GM12878 (cell line): Measurements from ENCODE around the gene ZNF148. TPM values are rescaled to one million over a fixed set of nuclear protein-coding genes. Genes with fewer than 3 reads are reported as not detected.

Experiments
- ATAC-seq: fragments of 200-7000 bp; cut with Tn5 transposase; 3 replicates; pipeline ENCODE4 v1.9.1; 2020; ENCODE audit warnings: mild to moderate bottlenecking, moderate library complexity
- BruUV-seq: library from RNA; stranded (reverse); fragments of 400-500 nt; replicated peaks from 2 replicates; lab custom pipeline; 2021; lab: Mats Ljungman, UMichigan
- CTCF ChIA-PET: fragments of 300-600 bp; sonication (Branson Sonifier 250); formaldehyde crosslinking; extraction: SDS; loops from one replicate; lab custom pipeline; 2021; ENCODE audit warnings: inconsistent platforms; lab: Yijun Ruan, JAX
- POLR2A ChIA-PET: fragments of 350-600 bp; formaldehyde crosslinking; extraction: SDS; loops from one replicate; lab custom pipeline; 2021; ENCODE audit warnings: inconsistent platforms; lab: Charles Lee
- RAD21 ChIA-PET: fragments of 300-600 bp; sonication (Branson Sonifier 250); formaldehyde crosslinking; loops from one replicate; lab custom pipeline; 2023; ENCODE audit warnings: antibody characterized with exemption; ENCODE audit not compliant: unreplicated experiment; lab: Charles Lee
- SMC1A ChIA-PET: fragments of 300-600 bp; sonication (Branson Sonifier 250); formaldehyde crosslinking; loops from one replicate; lab custom pipeline; 2023; ENCODE audit not compliant: unreplicated experiment, uncharacterized antibody; lab: Charles Lee
- DNase-seq: peaks from one replicate; pipeline ENCODE4 v3.0.0-alpha.2; 2011; ENCODE audit warnings: low read depth, low spot score
- FAIRE-seq: peaks from 3 replicates; lab custom pipeline; 2011; peaks lifted over from hg19 to GRCh38; lab: Jason Lieb, UNC
- H2AFZ ChIP-seq: 2 replicates; pipeline ENCODE4 v1.6.0; 2011; ENCODE audit warnings: low read depth, low read length, control low read depth; ENCODE audit not compliant: control insufficient read depth
- H3K27ac ChIP-seq: 2 replicates; pipeline ENCODE4 v1.5.1; 2011; ENCODE audit warnings: control low read depth; ENCODE audit not compliant: control insufficient read depth, insufficient read depth
- H3K27me3 ChIP-seq, 2 experiments: replicated peaks in 1 of 2; 2 replicates each; pipeline versions ENCODE4 v1.6.0 to v1.6.1; 2011; ENCODE audit warnings: low read length in 1 of 2; ENCODE audit not compliant: control insufficient read depth in 2 of 2, insufficient read depth in 2 of 2
- H3K36me3 ChIP-seq, 2 experiments: 2 replicates each; pipeline ENCODE4 v1.5.1; 2011; ENCODE audit warnings: low read length in 1 of 2; ENCODE audit not compliant: control insufficient read depth in 2 of 2, insufficient read depth in 2 of 2
- H3K4me1 ChIP-seq: 2 replicates; pipeline ENCODE4 v1.6.1; 2011; ENCODE audit warnings: mild to moderate bottlenecking, low read length, moderate library complexity, mixed read lengths; ENCODE audit not compliant: control insufficient read depth, insufficient read depth
- H3K4me2 ChIP-seq: 2 replicates; pipeline ENCODE4 v1.6.0; 2011; ENCODE audit warnings: control low read depth; ENCODE audit not compliant: control insufficient read depth, insufficient read depth
- H3K4me3 ChIP-seq: fragments of 200-600 bp; sonication (generic); 2 replicates; pipeline ENCODE4 v1.5.1; 2016
- H3K79me2 ChIP-seq: 2 replicates; pipeline ENCODE4 v1.6.0; 2011; ENCODE audit warnings: low read length; ENCODE audit not compliant: control insufficient read depth, insufficient read depth
- H3K9ac ChIP-seq: 2 replicates; pipeline ENCODE4 v1.8.0; 2011; ENCODE audit warnings: low read length, control low read depth, mixed read lengths; ENCODE audit not compliant: control insufficient read depth, insufficient read depth
- H3K9me3 ChIP-seq: replicated peaks from 3 replicates; pipeline ENCODE4 v1.5.1; 2011; ENCODE audit warnings: mild to moderate bottlenecking, low read length; ENCODE audit not compliant: control insufficient read depth, insufficient read depth
- H4K20me1 ChIP-seq: 2 replicates; pipeline ENCODE4 v1.6.0; 2011; ENCODE audit not compliant: control insufficient read depth, insufficient read depth
- EED ChIP-seq: sonication (generic); IDR thresholded peaks from 2 replicates; pipeline ENCODE4 v1.6.1; 2016; ENCODE audit warnings: antibody characterized with exemption, low read depth
- EZH2 ChIP-seq: IDR thresholded peaks from 2 replicates; pipeline ENCODE4 v1.6.1; 2012; ENCODE audit warnings: low read depth, mild to moderate bottlenecking, control low read depth, inconsistent platforms, low read length, borderline replicate concordance; ENCODE audit not compliant: control insufficient read depth
- FOXM1 ChIP-seq: IDR thresholded peaks from 2 replicates; pipeline ENCODE4 v1.6.1; 2012; ENCODE audit warnings: low read depth, mild to moderate bottlenecking, inconsistent platforms, low read length, moderate library complexity
- IKZF2 ChIP-seq, 2 experiments: fragments of 450-650 bp; IDR thresholded peaks; 2 replicates each; pipeline ENCODE4 v1.6.1; 2017; ENCODE audit warnings: mild to moderate bottlenecking in 2 of 2, moderate library complexity in 2 of 2
- SIN3A ChIP-seq: IDR thresholded peaks from 2 replicates; pipeline ENCODE4 v1.6.1; 2012; ENCODE audit warnings: low read depth, low read length, improper control_type of control experiment
- SIX5 ChIP-seq: IDR thresholded peaks from 2 replicates; pipeline ENCODE4 v1.6.1; 2011; ENCODE audit warnings: mild to moderate bottlenecking, low read depth, low read length, moderate library complexity; ENCODE audit not compliant: severe bottlenecking
- WGBS: methylation state at CpG from one replicate; pipeline ENCODE4 v1.1.6; 2016; ENCODE audit warnings: low lambda C conversion rate; ENCODE audit not compliant: insufficient replicate concordance, insufficient coverage; ENCODE audit errors: missing lambda C conversion rate; 5-methylcytosine and 5-hydroxymethylcytosine counted together
- in situ Hi-C: fragments of 300-500 bp; cut with MboI; formaldehyde crosslinking; loops from 9 replicates; pipeline ENCODE4 v1.14.3; 2018; ENCODE audit warnings: mixed read lengths
- intact Hi-C: fragments of 100-400 bp; cut with micrococcal nuclease; formaldehyde crosslinking; loops from one replicate; pipeline ENCODE4 v1.14.2; 2022; ENCODE audit not compliant: unreplicated experiment
- polyA plus RNA-seq, 11 experiments: library from polyadenylated mRNA; depleted of rRNA in 4 of 11; unstranded in 6 of 11; stranded (reverse) in 5 of 11; fragments of >200 nt; fragmentation: Nextera tagmentation in 4 of 11; fragmentation: Illumina TruSeq in 1 of 11; extraction: Ambion mirVana in 4 of 11; extraction: Trizol in 1 of 11; gene quantifications; 1 replicate in 1 of 11; 2 replicates in 10 of 11; pipeline versions ENCODE4 v1.2.1 to v1.2.3, GENCODE V29; 2011 to 2016; ENCODE audit warnings: inconsistent platforms in 2 of 11, missing spikeins in 2 of 11, low read depth in 1 of 11
- total RNA-seq, 4 experiments: library from RNA; depleted of rRNA in 3 of 4; stranded (reverse); fragments of >200 nt in 3 of 4; fragmentation: Illumina TruSeq in 1 of 4; extraction: Trizol in 1 of 4; gene quantifications; 2 replicates each; pipeline versions ENCODE4 v1.2.1 to v1.2.3, GENCODE V29; 2013 to 2021
- TF ChIP-seq, protein P1 (sequence below): IDR thresholded peaks from 2 replicates; pipeline ENCODE4 v1.6.1; 2012; ENCODE audit warnings: low read depth, low read length, improper control_type of control experiment

Gene ZNF148
- total and polyA plus RNA-seq, 10 of the 15 experiments (the other 5 are each of a cell fraction or from before 2014, with no cell fraction given): 8.6 to 40.4 (median 26.7) TPM

DNA sequence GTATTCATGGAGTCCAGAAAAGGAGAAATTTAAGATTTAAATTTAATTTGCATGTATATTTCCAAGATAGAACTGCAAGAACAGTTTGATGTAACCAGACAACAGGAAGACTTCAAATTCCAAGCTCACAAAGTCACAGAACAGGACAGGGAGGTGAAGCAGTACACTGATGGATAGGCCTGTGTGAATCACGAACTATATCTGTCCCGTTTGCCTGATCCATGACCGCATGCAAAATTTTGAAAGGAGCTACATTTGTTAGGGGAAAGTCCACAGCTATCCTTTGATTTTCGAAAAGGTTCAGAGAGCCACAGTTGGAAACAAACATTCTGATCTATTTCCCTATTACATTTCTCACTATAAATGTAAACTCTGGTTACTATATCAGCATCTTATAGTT is 83.1 kb downstream of the ZNF148 start:
- H3K4me2 ChIP-seq: no peak overlapping the region
- CTCF ChIA-PET: no interaction called here
- no peaks in the 10 kb centered on the region for H3K27me3 ChIP-seq
- RAD21 ChIA-PET: no interaction called here
- peaks cover 12% of the 10 kb centered on the region for H3K79me2 ChIP-seq
- no peak overlapping the region for H2AFZ ChIP-seq
- H3K27ac ChIP-seq: no peak overlapping the region
- POLR2A ChIA-PET: interaction anchor here (0.5 kb wide), 2 partner anchors 71 to 133 kb away, joined by 3 read pairs; no protein-coding TSS in a partner anchor
- no peak overlapping the region for H3K9ac ChIP-seq
- no peaks in the 10 kb centered on the region; the same call in 2 of the 3 replicates for H3K9me3 ChIP-seq
- no peak for FAIRE-seq
- BruUV-seq: no TSS peak
- no peaks in the 10 kb centered on the region for H3K4me1 ChIP-seq
- ATAC-seq: no peak
- H3K4me3 ChIP-seq: no peak overlapping the region
- TF ChIP-seq SIX5: no peak
- no peak for TF ChIP-seq EED
- TF ChIP-seq SIN3A: no peak
- no peak for TF ChIP-seq IKZF2 (IDR thresholded peaks at IDR 0.05)
- TF ChIP-seq EZH2: no peak
- no peak for TF ChIP-seq FOXM1
- TF ChIP-seq, protein P1, sequence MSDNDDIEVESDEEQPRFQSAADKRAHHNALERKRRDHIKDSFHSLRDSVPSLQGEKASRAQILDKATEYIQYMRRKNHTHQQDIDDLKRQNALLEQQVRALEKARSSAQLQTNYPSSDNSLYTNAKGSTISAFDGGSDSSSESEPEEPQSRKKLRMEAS: no peak
- H4K20me1 ChIP-seq: no peaks in the 10 kb centered on the region
- 97% methylated on average over 4 of the region's 4 CpGs for WGBS
- no peak for DNase-seq
- SMC1A ChIA-PET: interaction anchor here (0.8 to 3.4 kb wide), 3 partner anchors 11 to 74 kb away, joined by 3 to 12 read pairs (median 4); no protein-coding TSS in a partner anchor
- intact Hi-C loops (no loop called here), in situ Hi-C loops (no loop called here)
- H3K36me3 ChIP-seq: peaks cover 0 to 10% of the 10 kb centered on the region in 2 experiments; a peak in 2 of 4 replicates
